GF-D8 (cell line): ENCODE measurements around the gene N4BP2L2.
A peak's percentile ranks its signal among the peaks of the same experiment; 100 is the strongest.
"Not testable (repeated sequence)": the region's sequence is repeated elsewhere in the genome, so short reads cannot be mapped to it uniquely, and the experiment has no call there.

Source experiments
- DNase-seq: peaks from one replicate; lab custom pipeline; 2025; lab: John Stamatoyannopoulos, UW

N4BP2L2 gene

GRCh38 chr13:32538621-32539246 lies at the start of gene N4BP2L2:
TSS of gene N4BP2L2 (minus strand) at chr13:32538795. CDS start at chr13:32537027, 1,768 bp downstream.
- DNase-seq, result peak; percentile 99

- peak; percentile 26 for DNase-seq
Measured at GRCh38 chr13:32587811-32588170, 49.2 kb upstream of the N4BP2L2 start.

GRCh38 chr13:32587011-32587810 lies 48.6 kb upstream of the N4BP2L2 start:
- peak; percentile 56 for DNase-seq

GRCh38 chr13:32586080-32586900 lies 47.7 kb upstream of the N4BP2L2 start, which contains the start of gene PDS5B:
TSS of gene PDS5B (plus strand) at chr13:32586452. CDS start at chr13:32648773, 62,321 bp downstream.
- peak; percentile 89 for DNase-seq

GRCh38 chr13:32585550-32586079 lies 47.0 kb upstream of the N4BP2L2 start:
- DNase-seq, result peak; percentile 22

GRCh38 chr13:32582991-32583390 lies 44.4 kb upstream of the N4BP2L2 start:
- DNase-seq, result no peak

- DNase-seq, result no peak
Measured at GRCh38 chr13:32582281-32582680, 43.7 kb upstream of the N4BP2L2 start.

- DNase-seq, result peak; percentile 14
Measured at GRCh38 chr13:32581177-32581786, 42.7 kb upstream of the N4BP2L2 start.

- no peak for DNase-seq
Measured at GRCh38 chr13:32577032-32577431, 38.4 kb upstream of the N4BP2L2 start.

GRCh38 chr13:32575687-32576086 lies 37.1 kb upstream of the N4BP2L2 start:
- not testable (repeated sequence) for DNase-seq

GRCh38 chr13:32560842-32561241 lies 22.2 kb upstream of the N4BP2L2 start:
- DNase-seq, result not testable (repeated sequence)

GRCh38 chr13:32555613-32556012 lies 17.0 kb upstream of the N4BP2L2 start:
- no peak for DNase-seq

GRCh38 chr13:32553720-32554119 lies 15.1 kb upstream of the N4BP2L2 start:
- DNase-seq, result no peak

GRCh38 chr13:32549788-32550187 lies 11.2 kb upstream of the N4BP2L2 start:
- DNase-seq, result no peak

- DNase-seq, result no peak
Measured at GRCh38 chr13:32548837-32549236, 10.2 kb upstream of the N4BP2L2 start.

- DNase-seq, result no peak
Measured at GRCh38 chr13:32545083-32545482, 6.5 kb upstream of the N4BP2L2 start.

- DNase-seq, result no peak
Measured at GRCh38 chr13:32542221-32542620, 3.6 kb upstream of the N4BP2L2 start.

- peak; percentile 35 for DNase-seq
Measured at GRCh38 chr13:32538143-32538620, 413 bp downstream of the N4BP2L2 start.

- DNase-seq, result no peak
Measured at GRCh38 chr13:32537580-32538142, 934 bp downstream of the N4BP2L2 start.

- no peak for DNase-seq
Measured at GRCh38 chr13:32535748-32536147, 2.8 kb downstream of the N4BP2L2 start.

GRCh38 chr13:32535115-32535514 lies 3.5 kb downstream of the N4BP2L2 start:
- DNase-seq, result no peak
